Measurements from ENCODE around the gene TRAPPC2L.

The TRAPPC2L gene

DNA sequence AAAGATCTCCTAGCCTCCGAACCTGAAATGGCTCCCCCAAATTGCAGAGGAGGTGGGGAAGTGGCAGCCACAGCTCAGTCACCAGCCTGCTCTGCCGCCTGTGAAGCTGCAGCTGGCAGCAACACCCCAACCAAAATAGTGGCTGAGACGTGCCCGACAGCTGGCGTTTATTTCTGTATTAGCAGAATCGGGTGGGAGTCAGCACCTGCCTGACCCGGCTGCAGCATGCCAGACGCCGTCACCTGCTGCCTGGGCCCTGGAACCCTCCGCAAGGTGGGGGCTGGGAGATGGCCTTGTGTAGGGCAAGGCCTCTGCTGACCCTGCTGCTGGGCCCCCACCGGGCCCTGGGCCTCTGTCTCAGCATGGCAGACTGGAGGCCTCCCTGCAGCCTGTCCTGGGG is 27.0 kb downstream of the TRAPPC2L start:
- in situ Hi-C loops (cut with HindIII; ENCODE audit: low sequenced_read_pairs), result no loop called here
- DNase-seq (ENCODE audit: low read depth, low spot score), result no peak
- TF ChIP-seq, protein P1, sequence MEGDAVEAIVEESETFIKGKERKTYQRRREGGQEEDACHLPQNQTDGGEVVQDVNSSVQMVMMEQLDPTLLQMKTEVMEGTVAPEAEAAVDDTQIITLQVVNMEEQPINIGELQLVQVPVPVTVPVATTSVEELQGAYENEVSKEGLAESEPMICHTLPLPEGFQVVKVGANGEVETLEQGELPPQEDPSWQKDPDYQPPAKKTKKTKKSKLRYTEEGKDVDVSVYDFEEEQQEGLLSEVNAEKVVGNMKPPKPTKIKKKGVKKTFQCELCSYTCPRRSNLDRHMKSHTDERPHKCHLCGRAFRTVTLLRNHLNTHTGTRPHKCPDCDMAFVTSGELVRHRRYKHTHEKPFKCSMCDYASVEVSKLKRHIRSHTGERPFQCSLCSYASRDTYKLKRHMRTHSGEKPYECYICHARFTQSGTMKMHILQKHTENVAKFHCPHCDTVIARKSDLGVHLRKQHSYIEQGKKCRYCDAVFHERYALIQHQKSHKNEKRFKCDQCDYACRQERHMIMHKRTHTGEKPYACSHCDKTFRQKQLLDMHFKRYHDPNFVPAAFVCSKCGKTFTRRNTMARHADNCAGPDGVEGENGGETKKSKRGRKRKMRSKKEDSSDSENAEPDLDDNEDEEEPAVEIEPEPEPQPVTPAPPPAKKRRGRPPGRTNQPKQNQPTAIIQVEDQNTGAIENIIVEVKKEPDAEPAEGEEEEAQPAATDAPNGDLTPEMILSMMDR (IDR thresholded peaks at IDR 0.05; ENCODE audit: low read depth, low read length), result no peak
- no peak overlapping the region for H3K4me3 ChIP-seq (ENCODE audit: low read depth, low read length)

DNA sequence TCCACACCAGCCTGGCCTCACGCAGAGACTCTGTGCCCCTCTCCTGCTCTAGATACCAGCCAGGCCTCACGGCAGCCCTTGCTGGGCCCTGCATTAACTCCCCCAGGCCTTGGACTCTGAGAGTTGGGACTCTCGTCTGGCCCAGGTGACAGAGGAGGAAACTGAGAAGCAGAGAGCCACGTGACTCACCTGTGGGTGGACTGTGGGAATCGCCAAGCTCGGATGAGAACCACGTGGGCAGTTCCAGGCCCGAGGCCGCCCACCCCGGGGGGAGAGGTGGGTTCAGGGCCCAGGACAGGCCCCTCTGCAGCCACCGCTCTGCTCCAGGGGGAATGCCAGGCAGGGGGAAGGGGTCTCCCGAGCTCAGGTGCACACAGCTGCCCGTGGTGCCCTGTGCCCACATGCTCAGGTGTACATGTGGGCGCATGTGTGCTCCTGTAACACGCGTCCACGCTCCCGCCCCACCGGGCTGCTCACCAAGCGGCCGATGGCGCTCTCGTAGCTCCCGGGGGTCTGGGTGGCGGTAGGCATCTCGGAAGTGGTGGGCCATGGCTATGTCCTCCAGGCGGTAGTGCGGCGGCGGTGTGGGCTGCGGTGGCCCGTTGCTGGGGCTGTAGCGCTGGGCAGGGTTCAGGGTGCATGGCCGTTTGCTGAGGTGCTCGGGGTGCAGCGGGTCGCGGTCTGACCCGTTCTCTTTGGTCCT is 27.8 kb downstream of the TRAPPC2L start:
- TF ChIP-seq, protein P1 (IDR thresholded peaks at IDR 0.05; ENCODE audit: low read depth, low read length), result no peak
- no peak overlapping the region for H3K4me3 ChIP-seq (ENCODE audit: low read depth, low read length)
- in situ Hi-C loops (cut with HindIII; ENCODE audit: low sequenced_read_pairs), result no loop called here
- no peak for DNase-seq (ENCODE audit: low read depth, low spot score)

DNA sequence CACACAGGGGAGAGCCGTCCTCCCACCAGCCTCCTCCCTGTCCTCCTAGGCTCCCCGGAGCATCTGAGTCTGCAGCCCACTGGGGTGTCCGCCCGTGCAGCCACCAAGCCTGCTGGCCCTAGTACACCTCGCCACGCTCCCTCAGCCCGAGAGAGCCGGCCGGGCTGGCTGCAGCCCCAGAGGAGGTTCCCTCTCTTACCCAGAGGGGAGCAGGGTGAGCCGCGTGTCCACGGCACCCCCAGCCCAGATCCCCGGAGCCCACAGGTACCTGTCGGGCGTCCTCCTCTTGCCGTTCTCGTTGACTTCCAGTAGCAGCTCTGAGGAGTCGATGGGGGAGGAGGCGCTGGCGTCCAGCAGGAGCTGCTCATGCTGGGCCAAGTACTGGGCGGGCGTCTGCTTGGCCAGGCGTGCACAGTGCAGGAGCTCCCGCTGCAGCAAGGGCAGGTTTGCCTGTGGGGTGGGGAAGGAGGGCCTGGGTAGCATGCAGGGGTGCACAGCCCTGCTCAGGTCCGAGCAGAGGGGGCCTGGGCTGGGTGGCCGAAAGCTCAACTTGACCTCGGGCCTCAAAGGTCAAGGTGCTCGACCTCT is 28.9 kb downstream of the TRAPPC2L start:
- TF ChIP-seq, protein P1 (IDR thresholded peaks at IDR 0.05; ENCODE audit: low read depth, low read length), result no peak
- DNase-seq (ENCODE audit: low read depth, low spot score), result no peak
- in situ Hi-C loops (cut with HindIII; ENCODE audit: low sequenced_read_pairs), result no loop called here
- H3K4me3 ChIP-seq (ENCODE audit: low read depth, low read length), result no peak overlapping the region

DNA sequence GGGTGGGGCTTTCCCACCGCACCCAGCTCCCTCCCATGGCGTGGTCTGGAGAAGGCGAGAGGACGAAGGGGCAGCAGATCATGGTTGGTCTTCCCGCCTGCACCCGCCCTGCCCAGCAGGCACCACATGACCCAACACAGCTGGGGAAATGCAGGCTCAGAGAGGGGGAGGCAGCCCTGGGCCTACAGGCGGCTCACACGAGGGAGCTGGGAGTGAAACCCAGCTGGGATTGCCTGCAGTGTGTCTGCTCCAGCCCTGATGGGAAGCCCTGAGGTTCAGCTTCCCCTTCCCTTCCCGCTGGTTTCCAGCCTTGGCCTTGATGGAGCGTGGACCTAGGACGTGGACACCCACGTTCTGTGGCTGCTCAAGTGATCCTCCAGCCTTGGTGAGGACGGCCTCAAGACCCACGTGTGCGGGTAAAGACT is 29.5 kb downstream of the TRAPPC2L start:
- TF ChIP-seq, protein P1 (IDR thresholded peaks at IDR 0.05; ENCODE audit: low read depth, low read length), result no peak
- no peak overlapping the region for H3K4me3 ChIP-seq (ENCODE audit: low read depth, low read length)
- in situ Hi-C loops (cut with HindIII; ENCODE audit: low sequenced_read_pairs), result no loop called here
- DNase-seq (ENCODE audit: low read depth, low spot score), result no peak

DNA sequence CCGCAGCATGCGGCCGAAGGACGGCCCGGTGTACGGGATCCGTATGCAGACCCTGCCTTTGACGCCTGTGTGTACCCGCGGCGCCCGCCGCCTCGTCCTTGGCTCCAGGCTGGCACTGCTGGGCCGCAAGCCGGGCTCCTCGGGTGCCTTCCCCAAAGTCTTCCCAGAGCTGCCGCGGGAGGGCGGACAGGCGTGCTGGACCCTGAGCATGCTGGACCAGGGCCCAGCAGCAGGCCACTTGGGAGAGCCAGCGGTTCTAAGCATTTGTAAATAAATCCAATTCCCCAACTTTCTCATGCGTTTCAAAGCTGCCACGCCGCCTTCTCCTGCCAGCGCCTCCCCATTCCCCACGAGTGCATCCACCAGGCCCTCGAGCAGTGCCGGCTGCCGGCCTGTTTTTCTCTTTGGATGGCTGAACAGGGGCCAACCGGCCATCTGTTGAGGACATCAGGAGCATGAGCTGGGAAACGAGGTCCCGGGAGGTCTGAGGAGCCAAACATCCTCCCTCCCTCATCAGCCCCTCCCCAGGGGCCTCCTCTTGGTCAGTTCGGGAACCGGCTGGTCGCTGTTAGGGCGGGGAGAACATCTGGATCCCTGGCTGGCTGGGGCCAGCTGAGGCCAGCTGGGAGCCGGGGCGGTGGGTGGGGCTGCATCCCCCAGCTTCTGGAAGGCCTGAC is 30.1 kb downstream of the TRAPPC2L start:
- no peak for DNase-seq (ENCODE audit: low read depth, low spot score)
- TF ChIP-seq, protein P1 (IDR thresholded peaks at IDR 0.05; ENCODE audit: low read depth, low read length), result no peak
- in situ Hi-C loops (cut with HindIII; ENCODE audit: low sequenced_read_pairs), result no loop called here
- no peak overlapping the region for H3K4me3 ChIP-seq (ENCODE audit: low read depth, low read length)

DNA sequence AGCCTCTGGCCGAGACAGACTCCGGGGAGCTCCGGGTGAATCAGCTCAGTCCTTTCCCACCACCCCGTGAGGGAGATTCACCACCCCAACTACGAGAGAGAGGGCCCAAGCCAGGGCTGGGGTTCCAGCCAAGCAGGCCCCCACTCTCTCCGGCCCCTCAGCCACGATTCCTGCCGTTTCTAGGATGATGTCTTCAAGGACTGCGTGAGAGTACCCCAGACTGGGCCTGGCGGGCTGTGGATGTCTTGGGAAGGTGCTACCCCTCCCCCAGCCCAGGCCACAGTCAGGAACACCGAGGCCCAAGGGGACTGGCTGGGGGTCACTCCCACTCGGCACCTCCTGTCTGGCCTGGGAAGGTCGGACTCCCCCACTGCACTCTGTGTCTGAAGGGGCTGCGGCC is 31.1 kb downstream of the TRAPPC2L start:
- no peak overlapping the region for H3K4me3 ChIP-seq (ENCODE audit: low read depth, low read length)
- DNase-seq (ENCODE audit: low read depth, low spot score), result no peak
- in situ Hi-C loops (cut with HindIII; ENCODE audit: low sequenced_read_pairs), result no loop called here
- TF ChIP-seq, protein P1 (IDR thresholded peaks at IDR 0.05; ENCODE audit: low read depth, low read length), result no peak
